ENCODE measurements around the gene TEPSIN.

TEPSIN gene

DNA sequence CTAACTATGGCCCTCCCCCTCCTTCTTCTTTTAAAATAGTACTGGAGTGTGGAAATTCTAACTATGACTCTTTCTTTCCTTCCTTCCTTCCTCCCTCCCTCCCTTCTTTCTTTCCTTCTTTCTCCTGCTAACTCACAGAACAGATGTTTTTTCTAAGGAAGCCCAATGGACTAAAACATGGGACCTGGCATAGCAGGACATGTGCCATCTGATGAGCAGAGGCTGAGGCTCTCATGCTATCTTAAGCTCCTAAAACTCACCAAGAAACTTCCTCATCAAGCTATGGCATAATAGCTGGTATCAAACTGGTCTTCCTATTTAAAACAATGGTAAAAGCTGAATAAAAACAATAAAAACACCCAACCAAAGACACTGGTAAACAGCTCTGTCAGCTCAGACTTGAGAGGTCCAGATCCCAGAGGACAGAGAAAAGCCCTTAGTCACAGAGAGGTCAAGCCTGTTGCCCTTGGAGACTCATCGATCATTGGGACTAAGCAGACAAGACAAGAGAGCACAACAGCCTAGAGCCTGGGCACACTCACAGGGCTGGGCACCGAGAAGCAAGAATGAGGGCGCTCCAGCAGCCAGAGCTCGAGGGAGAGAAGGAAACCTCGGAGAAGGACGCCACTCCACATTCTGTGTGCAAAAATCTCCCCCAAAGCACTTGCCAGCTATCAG lies 28.7 kb upstream of the TEPSIN start:
- DNase-seq = no peak

DNA sequence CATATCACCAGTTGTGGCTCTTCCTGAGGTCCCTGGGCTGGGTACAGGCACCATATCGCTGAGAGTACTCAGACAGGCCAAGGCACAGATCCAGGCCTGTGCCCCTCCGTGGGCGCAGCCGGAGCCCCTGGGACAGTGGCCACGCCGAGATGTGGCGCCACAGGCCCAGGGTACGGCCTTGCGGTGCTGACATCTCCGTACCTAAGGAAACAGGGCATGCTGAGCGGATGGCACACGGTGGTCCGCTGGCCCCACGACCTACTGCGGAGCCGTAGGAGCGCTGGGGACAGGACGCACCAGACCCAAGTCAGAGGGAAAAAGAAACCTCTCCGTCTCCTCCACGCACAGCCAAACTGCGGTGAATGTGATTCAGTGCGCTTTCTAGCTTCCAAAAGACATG lies 26.7 kb upstream of the TEPSIN start:
- DNase-seq = no peak

DNA sequence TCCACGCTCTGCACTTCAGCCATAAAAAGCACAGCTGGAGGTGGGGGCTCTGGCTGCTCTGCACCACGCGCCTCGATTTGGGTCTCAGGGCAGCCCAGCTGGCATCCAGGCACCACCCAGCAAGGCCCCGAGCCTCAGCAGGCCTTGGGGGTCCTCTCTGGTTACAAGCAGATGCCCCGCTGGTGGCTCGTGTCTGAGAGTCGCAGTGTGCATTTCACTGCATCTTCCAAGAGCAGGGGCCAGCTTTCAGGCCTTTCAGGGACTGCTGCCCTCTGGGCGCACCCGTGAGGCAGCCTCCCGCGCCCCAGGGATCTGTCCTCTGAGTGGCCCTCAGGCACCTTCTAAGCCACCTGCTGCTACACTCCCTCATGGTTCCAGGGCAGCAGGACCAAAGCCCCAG lies 25.8 kb upstream of the TEPSIN start:
- no peak for DNase-seq

DNA sequence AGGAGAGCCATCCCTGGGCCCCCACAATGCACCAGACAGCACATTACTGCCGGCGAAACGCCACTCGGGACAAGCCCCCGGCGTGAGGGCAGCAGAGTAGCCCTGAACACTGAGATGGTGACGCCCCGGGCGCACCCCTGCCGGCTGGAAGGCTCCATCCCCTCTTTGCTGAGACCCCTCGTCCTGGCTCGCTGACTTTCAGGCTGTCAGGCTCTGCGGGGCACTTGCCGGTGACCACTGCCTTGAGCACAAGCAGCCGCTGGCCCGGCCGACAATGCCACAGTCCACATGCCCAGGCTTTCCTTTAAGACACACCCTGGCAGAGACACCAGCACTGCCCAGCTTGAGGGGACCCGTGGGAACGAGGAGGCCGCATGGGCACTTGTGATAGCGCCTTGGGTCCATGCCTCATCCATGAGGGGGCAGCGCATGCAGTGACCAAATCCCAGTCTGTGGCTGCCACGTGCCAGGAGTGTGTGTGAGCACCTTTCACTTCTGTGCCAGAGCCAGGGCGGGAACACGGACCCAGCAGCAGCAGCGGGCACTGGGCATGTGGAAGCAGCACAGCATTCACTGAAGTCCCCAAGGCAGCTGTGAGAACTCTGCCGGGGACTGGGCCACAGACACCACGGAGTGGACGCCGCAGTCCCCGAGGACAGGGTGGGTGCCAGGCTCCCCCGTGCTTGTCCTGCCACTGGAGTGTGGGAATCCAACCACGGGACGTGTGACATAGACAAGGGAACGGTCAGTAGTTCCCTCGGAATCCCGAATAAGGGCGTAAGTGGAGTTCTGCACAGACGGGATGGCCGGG lies 24.7 kb upstream of the TEPSIN start:
- DNase-seq = no peak

GRCh38 chr17:81261582-81262336 lies 22.9 kb upstream of the TEPSIN start:
- no peak for DNase-seq

DNA sequence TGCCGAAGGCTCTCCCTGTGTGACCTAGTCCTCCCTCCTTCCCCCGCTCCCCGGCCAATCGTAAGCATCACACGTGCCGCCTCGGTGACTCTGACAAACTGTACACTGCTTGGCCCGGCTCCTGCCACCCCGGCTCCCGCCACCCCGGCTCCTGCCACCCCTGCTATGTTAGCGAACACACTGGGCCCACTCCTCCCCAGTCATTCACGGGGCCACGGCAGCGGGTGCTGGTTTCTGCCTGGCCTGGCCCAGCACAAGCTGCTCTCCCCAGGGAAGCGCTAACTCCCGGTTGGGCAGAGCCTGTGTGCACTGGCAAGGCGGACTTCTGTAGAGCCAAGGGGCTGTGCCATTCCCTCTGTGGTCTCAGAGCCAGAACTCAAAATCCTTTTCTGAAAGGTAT lies 22.2 kb upstream of the TEPSIN start:
- DNase-seq = no peak

DNA sequence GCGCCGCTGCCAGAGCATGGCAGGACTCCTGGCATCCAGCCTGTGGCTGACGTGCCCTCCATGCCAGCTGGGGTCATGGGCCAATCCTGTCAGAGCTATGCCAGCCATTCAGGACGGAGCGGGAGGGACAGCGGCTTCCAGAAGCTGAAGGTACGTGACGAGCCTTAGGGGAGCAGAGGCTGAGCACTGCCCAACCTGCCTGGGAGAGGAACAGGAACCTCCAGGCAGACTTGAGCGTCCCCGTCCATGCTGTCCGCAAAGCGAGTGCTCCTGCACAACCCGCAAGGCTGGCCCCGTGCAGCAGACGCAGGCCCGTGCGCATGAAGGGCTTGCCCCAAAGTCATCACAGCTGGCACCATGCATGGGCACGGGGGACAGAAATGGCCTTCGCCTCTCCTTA lies 21.8 kb upstream of the TEPSIN start:
- no peak for DNase-seq

DNA sequence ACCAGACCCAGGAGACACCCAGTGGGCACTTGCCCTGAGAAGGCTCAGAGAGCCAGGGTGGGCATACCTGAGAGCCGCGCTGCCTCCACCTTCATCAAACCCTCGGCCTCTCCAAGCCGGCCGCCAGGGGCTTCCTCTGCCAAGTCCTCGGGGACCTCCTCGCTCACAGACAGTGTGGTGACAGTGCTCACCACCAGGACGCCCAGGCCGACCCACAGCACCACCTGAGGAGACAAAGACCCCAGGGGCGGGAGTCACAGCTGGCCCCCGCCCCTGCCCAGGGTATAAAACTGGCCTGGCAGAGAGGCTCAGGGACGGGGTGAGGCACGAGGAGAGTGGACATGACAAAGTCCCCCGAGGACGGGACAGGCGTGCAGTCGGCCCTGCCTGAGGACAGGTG lies 21.3 kb upstream of the TEPSIN start:
- DNase-seq = no peak

DNA sequence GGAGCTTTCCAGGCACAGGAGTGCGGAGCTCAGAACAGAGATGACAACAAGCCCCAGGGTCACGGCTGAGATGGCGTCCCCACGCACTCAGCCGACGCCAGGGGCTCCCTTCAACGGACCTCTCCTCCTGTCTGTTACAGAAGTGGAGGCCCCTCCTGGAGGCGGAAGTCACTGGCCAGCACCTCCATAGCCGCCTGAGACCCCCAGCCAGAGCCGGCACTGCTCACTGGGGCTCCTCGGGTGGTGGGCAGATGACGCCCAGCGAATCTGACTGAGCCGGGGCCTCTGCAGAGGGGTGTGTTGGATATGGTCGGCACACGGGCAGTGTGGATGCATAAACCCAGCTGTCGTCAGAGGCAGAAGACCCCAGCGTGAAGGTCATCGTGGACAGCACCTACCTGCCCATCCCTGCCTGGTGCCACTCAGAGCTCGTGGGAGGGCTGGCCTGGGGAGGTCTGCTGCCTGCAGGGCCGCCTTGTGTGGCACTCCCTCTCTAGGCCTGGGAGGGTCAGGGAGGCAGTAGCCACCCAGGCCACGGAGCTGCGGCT lies 20.3 kb upstream of the TEPSIN start:
- DNase-seq = no peak

DNA sequence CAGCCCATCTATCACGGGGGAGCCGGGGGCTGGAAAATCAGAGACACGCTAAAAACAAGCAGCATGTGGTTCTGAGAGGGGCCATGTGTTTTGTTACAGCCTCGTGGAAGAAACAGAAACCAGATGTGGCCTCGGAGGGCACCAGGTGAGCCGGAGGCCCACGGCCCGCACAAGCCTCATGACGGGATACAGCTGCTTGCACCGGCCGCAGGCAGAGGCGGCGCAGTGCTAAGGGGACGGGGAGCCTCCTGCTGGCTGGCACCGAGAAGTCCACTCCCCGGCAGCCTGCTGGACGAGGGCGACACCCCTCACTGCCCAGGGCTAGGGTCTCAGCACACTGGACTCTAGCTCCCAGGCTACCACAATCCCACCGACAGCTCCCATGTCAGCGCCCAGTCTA lies 19.4 kb upstream of the TEPSIN start:
- DNase-seq = no peak

- DNase-seq = no peak
Measured at GRCh38 chr17:81257533-81257932, 18.7 kb upstream of the TEPSIN start.

GRCh38 chr17:81256616-81257015 lies 17.8 kb upstream of the TEPSIN start:
- no peak for DNase-seq

DNA sequence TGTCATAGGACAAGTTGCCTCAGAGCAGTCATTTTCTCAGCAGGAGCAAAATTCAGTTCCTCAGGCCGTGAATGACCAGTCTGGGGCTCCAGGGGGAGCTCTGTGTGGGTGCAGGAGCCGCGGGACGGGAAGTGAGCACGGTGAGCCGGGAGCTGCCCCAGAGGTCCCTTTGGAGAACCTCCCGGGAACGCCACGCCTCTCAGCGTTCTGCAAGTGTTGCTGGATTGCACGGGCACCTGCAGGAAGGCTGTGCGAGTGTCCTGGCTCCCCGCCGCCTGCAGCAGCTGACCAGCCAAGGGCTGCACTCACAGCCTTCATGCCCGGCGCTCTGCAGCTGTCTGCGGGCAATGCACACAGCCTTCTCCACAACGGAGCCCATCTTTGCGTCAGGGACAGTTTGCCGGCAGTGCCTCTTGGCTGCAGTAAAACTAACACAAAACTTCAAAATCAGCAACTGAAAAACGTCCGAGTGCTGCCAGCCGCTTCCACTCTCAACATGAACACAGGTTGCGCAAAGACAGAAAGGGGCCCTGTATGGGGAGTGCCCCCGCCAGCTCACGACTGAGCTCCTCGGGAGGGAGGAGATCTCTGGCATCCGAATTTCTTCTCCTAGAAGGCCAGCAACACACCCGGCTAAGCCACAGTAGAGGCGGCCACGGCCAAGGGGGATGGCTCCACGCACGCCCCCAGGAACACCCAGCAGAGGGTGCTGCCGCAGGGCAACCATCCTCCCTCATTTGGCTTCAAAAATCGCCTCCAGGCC lies 16.3 kb upstream of the TEPSIN start:
- no peak for DNase-seq

DNA sequence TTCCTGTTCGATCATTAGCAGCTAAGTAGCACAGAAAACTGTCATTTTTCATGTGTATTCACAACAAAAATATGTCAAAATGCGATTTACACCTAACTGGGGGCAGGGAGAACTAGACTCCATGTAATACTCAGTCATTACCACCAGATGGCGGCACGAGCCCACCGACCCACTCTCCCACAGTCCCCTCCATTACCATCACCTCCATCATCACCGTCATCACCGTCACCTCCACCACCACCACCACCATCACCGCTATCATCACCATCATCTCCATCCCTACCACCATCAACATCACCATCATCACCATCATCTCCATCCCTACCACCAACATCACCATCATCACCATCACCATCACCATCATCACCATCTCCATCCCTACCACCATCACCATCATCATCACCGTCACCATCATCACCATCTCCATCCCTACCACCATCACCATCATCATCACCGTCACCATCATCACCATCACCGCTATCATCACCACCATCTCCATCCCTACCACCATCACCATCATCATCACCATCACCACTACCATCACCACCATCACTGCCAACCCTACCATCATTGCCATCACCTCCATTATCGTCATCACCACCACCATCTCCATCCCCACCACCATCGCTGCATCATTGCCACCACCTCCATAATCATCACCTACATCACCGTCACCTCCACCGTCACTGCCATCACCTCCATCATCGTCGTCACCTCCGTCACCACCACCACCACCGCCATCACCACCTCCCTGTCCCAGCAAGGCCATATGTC lies 14.7 kb upstream of the TEPSIN start:
- DNase-seq = peak; percentile 82

DNA sequence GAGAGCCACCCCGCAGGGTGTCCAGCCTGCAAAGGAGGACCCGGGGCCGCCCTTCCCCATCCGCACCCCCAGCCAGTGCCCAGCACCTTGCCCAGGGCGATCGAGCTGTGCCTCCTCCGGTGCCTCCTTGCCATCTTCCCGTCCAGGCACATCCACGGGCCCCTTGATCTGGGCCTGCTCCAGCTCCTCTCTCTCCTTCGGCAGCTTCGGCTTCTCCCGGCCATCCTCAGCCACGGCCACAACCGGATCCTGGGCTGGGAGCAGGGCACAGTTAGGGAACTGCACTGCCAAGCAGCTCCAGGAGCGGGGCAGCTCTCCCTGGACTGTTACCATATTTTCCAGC lies 14.1 kb upstream of the TEPSIN start:
- no peak for DNase-seq

DNA sequence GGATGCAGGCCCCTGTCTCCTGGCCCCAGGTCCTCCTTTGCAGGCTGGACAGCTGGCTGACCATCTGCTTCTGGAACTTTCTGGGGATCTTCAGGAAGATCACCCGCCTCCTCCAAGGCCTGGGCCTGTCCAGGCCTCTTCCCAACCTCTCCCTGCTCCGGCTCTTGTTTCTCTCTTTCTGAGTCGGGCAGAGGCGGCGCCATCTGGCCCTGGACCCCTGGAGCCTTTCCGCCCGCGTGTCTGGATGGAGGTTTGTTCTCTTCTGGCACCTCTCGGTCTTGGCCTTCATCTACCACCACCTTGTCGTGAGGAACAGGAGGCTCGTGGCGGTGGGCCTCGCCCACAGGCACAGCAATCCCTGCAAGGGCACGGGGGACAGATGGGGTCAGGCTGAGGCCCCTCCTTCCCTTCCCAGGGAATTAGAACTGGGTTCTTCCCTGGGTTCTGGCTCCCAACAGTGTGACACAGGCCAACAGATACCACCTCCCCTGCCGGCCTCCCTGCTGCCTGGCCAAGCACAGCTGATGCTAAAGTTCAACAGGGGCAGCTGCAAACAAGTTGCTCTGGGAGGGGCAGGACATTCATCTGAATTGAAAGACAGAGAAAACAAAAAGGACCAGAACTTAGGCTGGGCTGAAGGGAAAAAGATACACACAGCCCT lies 13.6 kb upstream of the TEPSIN start:
- DNase-seq = no peak

GRCh38 chr17:81251709-81252301 lies 12.9 kb upstream of the TEPSIN start:
- DNase-seq = no peak

DNA sequence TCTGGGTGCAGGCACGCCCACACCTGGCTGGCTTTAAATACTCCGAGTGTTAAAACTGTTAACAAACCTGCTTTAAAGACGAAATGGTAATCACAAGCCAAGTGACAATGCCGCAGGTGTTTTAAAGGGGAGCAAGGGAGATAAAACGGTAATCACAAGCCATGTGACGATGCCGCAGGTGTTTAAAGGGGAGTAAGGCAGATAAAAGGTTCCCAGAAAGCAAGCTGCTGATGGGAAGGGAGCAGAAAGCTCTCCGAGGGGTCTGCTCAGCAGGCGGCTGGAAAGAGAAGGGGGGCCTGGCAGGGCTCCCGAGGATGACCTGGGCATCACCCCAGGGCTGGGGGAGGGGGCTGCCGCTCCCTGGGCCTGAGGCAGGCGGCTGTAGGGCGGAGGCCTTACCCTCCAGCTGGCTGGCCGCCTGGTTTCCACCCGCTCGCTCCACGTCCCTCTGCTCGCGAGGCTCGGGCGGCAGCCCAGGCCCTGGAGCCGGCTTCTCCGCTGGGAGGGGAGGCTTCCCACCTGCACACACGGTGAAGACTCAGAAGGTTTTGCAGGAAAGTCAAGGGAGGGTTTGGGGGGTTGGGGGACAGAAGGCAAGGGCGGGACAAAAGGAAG lies 12.3 kb upstream of the TEPSIN start:
- no peak for DNase-seq

GRCh38 chr17:81250286-81251093 lies 11.6 kb upstream of the TEPSIN start:
- DNase-seq = no peak
